SU-DHL-6 (cell line): ENCODE measurements around the gene MEIKIN.

Experiments used
- H2AFZ ChIP-seq: fragments of 200-600 bp; sonication (generic); 2 replicates; pipeline ENCODE4 v1.6.1; 2014; ENCODE audit warnings: low read depth, mild to moderate bottlenecking, moderate library complexity, mixed read lengths, antibody characterized with exemption, low read length; ENCODE audit not compliant: severe bottlenecking
- H3F3A ChIP-seq: fragments of 200-600 bp; shearing (Covaris generic); 2 replicates; pipeline ENCODE4 v1.6.0; 2016; ENCODE audit warnings: antibody characterized with exemption, mild to moderate bottlenecking; ENCODE audit not compliant: insufficient read depth
- H3K27ac ChIP-seq: fragments of 200-600 bp; sonication (generic); 2 replicates; pipeline ENCODE4 v1.5.1; 2016; ENCODE audit warnings: low read depth, mild to moderate bottlenecking, low read length, moderate library complexity, mixed read lengths
- H3K27me3 ChIP-seq: fragments of 200-600 bp; sonication (generic), shearing (Covaris generic); 2 replicates; pipeline ENCODE4 v1.6.0; 2014; ENCODE audit warnings: mild to moderate bottlenecking, low read length
- H3K36me3 ChIP-seq: fragments of 200-600 bp; sonication (generic); 2 replicates; pipeline ENCODE4 v1.6.1; 2014; ENCODE audit warnings: mild to moderate bottlenecking, low read length, mixed read lengths
- H3K4me2 ChIP-seq: fragments of 300-600, 200-600 bp; shearing (Covaris generic), sonication (generic); 2 replicates; pipeline ENCODE4 v1.6.0; 2014; ENCODE audit warnings: low read length, low read depth, mild to moderate bottlenecking; ENCODE audit not compliant: poor library complexity, severe bottlenecking
- H3K4me3 ChIP-seq: fragments of 200-600 bp; sonication (generic); 2 replicates; pipeline ENCODE4 v1.5.1; 2014; ENCODE audit warnings: antibody characterized with exemption, low read length, mild to moderate bottlenecking, mixed read lengths; ENCODE audit not compliant: insufficient read depth, poor library complexity, severe bottlenecking
- H3K79me2 ChIP-seq: fragments of 200-600 bp; sonication (generic); 2 replicates; pipeline ENCODE4 v1.6.1; 2014; ENCODE audit warnings: mild to moderate bottlenecking, low read length, moderate library complexity; ENCODE audit not compliant: insufficient read depth
- H3K9ac ChIP-seq: fragments of 200-600 bp; sonication (generic); 2 replicates; pipeline ENCODE4 v1.7.0; 2014; ENCODE audit warnings: mild to moderate bottlenecking, low read length
- H3K9me2 ChIP-seq: fragments of 200-600 bp; sonication (generic); replicated peaks from 2 replicates; pipeline ENCODE4 v1.6.1; 2014; ENCODE audit warnings: low read length; ENCODE audit not compliant: insufficient read depth
- H3K9me3 ChIP-seq: fragments of 200-600 bp; sonication (generic); 2 replicates; pipeline ENCODE4 v1.6.1; 2014; ENCODE audit warnings: low read length, mixed read lengths; ENCODE audit not compliant: insufficient read depth
- H4K20me1 ChIP-seq: fragments of 200-600 bp; sonication (generic); 2 replicates; pipeline ENCODE4 v1.6.1; 2014; ENCODE audit warnings: low read depth, mild to moderate bottlenecking, antibody characterized with exemption, low read length, moderate library complexity, mixed read lengths
- CTCF ChIP-seq: fragments of 200-600 bp; sonication (generic); IDR thresholded peaks from one replicate; pipeline ENCODE4 v1.5.1; 2017; ENCODE audit warnings: antibody characterized with exemption, mild to moderate bottlenecking, low read length, moderate library complexity; ENCODE audit not compliant: insufficient read depth, poor library complexity, severe bottlenecking
- EZH2phosphoT487 ChIP-seq: fragments of 200-600 bp; sonication (generic), shearing (Covaris generic); conservative IDR thresholded peaks from 2 replicates; pipeline ENCODE4 v1.6.1; 2018; ENCODE audit warnings: mild to moderate bottlenecking, antibody characterized with exemption, low read length, moderate library complexity, mixed read lengths

The MEIKIN gene

GRCh38 chr5:131765261-131765660 is 180.2 kb downstream of the MEIKIN start:
- H4K20me1 ChIP-seq: peaks cover 18% of the 10 kb centered on the region

GRCh38 chr5:131763968-131764367 is 181.5 kb downstream of the MEIKIN start:
- H4K20me1 ChIP-seq: peaks cover 18% of the 10 kb centered on the region

More at GRCh38 chr5:131765261-131765660, 180.2 kb downstream of the MEIKIN start:
- peaks cover 93% of the 10 kb centered on the region for H3K79me2 ChIP-seq
- no peak overlapping the region for H3K4me3 ChIP-seq
- no peak overlapping the region for H3K4me2 ChIP-seq
- no peaks in the 10 kb centered on the region for H3K9me3 ChIP-seq
- H3K27me3 ChIP-seq: no peaks in the 10 kb centered on the region
- H2AFZ ChIP-seq: no peak overlapping the region
- H3K27ac ChIP-seq: no peak overlapping the region
- H3K9me2 ChIP-seq: no peaks in the 10 kb centered on the region
- H3K9ac ChIP-seq: no peak overlapping the region
- H3F3A ChIP-seq: no peaks in the 10 kb centered on the region
- no peaks in the 10 kb centered on the region for H3K36me3 ChIP-seq
- TF ChIP-seq CTCF: no peak
- no peak for TF ChIP-seq EZH2phosphoT487

GRCh38 chr5:131760793-131761192 is 184.7 kb downstream of the MEIKIN start:
- Histone ChIP-seq H3K79me2 (peaks cover 92% of the 10 kb centered on the region), H3F3A (no peaks in the 10 kb centered on the region), H3K4me3 (no peak overlapping the region), H3K36me3 (no peaks in the 10 kb centered on the region), H4K20me1 (peaks cover 30% of the 10 kb centered on the region), H3K4me2 (no peak overlapping the region), H3K27me3 (no peaks in the 10 kb centered on the region), H3K9me2 (no peaks in the 10 kb centered on the region), H3K9ac (no peak overlapping the region), H2AFZ (no peak overlapping the region), H3K27ac (no peak overlapping the region), H3K9me3 (no peaks in the 10 kb centered on the region)
- TF ChIP-seq EZH2phosphoT487 (no peak), CTCF (no peak)

More at GRCh38 chr5:131763968-131764367, 181.5 kb downstream of the MEIKIN start:
- H2AFZ ChIP-seq: no peak overlapping the region
- no peaks in the 10 kb centered on the region for H3K9me3 ChIP-seq
- no peaks in the 10 kb centered on the region for H3K27me3 ChIP-seq
- no peak overlapping the region for H3K4me2 ChIP-seq
- H3K79me2 ChIP-seq: peaks cover 92% of the 10 kb centered on the region
- H3K9me2 ChIP-seq: no peaks in the 10 kb centered on the region
- H3K9ac ChIP-seq: no peak overlapping the region
- H3K27ac ChIP-seq: no peak overlapping the region
- TF ChIP-seq CTCF (no peak), EZH2phosphoT487 (no peak)
- no peaks in the 10 kb centered on the region for H3F3A ChIP-seq
- H3K4me3 ChIP-seq: no peak overlapping the region
- no peaks in the 10 kb centered on the region for H3K36me3 ChIP-seq
